ENCODE data around the gene ARHGAP23. TPM values are rescaled to one million over a fixed set of nuclear protein-coding genes. Genes with fewer than 3 reads are reported as not detected.

Gene ARHGAP23
- total RNA-seq, 1 experiment from 2014 or later = 129 TPM

DNA sequence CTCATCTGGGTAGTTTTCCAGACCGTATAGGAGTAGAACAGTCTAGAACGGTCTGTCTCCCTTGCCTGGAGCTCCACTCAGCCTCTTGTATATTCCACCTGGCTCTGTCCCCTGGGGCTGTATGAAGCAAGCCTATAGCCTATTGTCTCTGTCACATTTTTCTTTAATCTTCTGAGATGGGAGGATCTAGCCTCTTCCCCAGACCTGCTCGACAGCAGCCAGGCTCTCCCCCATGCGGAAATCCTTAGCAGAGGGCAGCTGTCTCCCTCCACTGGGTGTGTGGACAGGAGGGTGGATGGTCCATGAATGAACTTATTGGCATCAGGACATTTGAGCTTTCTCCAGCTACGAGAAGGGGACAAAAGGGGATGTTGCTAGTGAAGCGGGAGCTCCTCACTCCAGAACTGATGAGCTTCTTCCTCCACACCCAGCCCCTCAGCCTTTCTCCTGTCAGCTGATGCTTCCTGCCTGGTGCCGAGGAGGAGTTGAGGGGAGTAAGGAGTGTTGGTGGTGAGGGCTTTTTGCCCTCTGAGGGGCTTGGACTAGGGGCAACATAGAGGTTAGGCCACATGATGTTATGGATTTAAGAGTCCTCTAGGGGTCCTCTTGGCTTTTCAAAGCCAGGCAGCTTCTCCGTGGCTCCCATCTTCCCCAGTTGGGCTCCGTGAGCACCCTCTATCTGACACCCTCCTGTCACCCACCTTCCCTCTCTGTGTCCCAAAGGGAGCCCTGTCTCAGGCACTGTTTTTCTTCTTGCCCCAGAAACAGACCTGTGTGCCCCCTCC is 28.0 kb downstream of the ARHGAP23 start:
- ChIA-PET CTCF (interaction anchor here (1.0 kb wide), 1 partner anchor 281 kb away, joined by 4 read pairs; no protein-coding TSS in a partner anchor), POLR2A (ENCODE audit: unreplicated experiment) (interaction anchor here (0.5 to 0.6 kb wide), 2 partner anchors 11 to 869 kb away, joined by 5 to 7 read pairs; no protein-coding TSS in a partner anchor)
- H3K4me3 ChIP-seq = no peak overlapping the region
- no peak for TF ChIP-seq EZH2 (IDR thresholded peaks at IDR 0.05; ENCODE audit: low read depth)
- TF ChIP-seq, protein P1, sequence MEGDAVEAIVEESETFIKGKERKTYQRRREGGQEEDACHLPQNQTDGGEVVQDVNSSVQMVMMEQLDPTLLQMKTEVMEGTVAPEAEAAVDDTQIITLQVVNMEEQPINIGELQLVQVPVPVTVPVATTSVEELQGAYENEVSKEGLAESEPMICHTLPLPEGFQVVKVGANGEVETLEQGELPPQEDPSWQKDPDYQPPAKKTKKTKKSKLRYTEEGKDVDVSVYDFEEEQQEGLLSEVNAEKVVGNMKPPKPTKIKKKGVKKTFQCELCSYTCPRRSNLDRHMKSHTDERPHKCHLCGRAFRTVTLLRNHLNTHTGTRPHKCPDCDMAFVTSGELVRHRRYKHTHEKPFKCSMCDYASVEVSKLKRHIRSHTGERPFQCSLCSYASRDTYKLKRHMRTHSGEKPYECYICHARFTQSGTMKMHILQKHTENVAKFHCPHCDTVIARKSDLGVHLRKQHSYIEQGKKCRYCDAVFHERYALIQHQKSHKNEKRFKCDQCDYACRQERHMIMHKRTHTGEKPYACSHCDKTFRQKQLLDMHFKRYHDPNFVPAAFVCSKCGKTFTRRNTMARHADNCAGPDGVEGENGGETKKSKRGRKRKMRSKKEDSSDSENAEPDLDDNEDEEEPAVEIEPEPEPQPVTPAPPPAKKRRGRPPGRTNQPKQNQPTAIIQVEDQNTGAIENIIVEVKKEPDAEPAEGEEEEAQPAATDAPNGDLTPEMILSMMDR (conservative IDR thresholded peaks at IDR 0.05) = no peak
- intact Hi-C loops (cut with micrococcal nuclease; ENCODE audit: unreplicated experiment) = no loop called here
- H3K9me2 ChIP-seq (ENCODE audit: insufficient read depth) = no peaks in the 10 kb centered on the region
- peaks cover 20% of the 10 kb centered on the region for H3F3A ChIP-seq (ENCODE audit: insufficient read depth, low read depth)
- no peaks in the 10 kb centered on the region for H3K36me3 ChIP-seq (ENCODE audit: low read depth)
- peaks cover 42% of the 10 kb centered on the region for H3K79me2 ChIP-seq (ENCODE audit: low read depth)
- peaks cover 48% of the 10 kb centered on the region for H3K4me1 ChIP-seq (replicated peaks; ENCODE audit: insufficient read depth)
- BruUV-seq (replicated peaks) = TSS peak; percentile 3
- H3K9me3 ChIP-seq (ENCODE audit: insufficient read depth, low read depth) = no peaks in the 10 kb centered on the region
- peak overlapping the region; percentile 95 for H3K4me2 ChIP-seq
- H2AFZ ChIP-seq = no peak overlapping the region
- no peak overlapping the region for H3K27ac ChIP-seq
- H3K27me3 ChIP-seq (ENCODE audit: insufficient read depth, low read depth) = no peaks in the 10 kb centered on the region
- no peak for DNase-seq
- H4K20me1 ChIP-seq (ENCODE audit: insufficient read depth) = peaks cover 28% of the 10 kb centered on the region

- no peaks in the 10 kb centered on the region for H3K27me3 ChIP-seq (ENCODE audit: insufficient read depth, low read depth)
- no peak overlapping the region for H2AFZ ChIP-seq
- peaks cover 33% of the 10 kb centered on the region for H3K4me1 ChIP-seq (replicated peaks; ENCODE audit: insufficient read depth)
- no TSS peak for BruUV-seq (replicated peaks)
- ChIA-PET CTCF (no interaction called here), POLR2A (ENCODE audit: unreplicated experiment) (no interaction called here)
- no peaks in the 10 kb centered on the region for H3K9me2 ChIP-seq (ENCODE audit: insufficient read depth)
- TF ChIP-seq, protein P1 (conservative IDR thresholded peaks at IDR 0.05) = no peak
- TF ChIP-seq EZH2 (IDR thresholded peaks at IDR 0.05; ENCODE audit: low read depth) = no peak
- H3K79me2 ChIP-seq (ENCODE audit: low read depth) = peaks cover 38% of the 10 kb centered on the region
- H3K36me3 ChIP-seq (ENCODE audit: low read depth) = no peaks in the 10 kb centered on the region
- no peaks in the 10 kb centered on the region for H3K9me3 ChIP-seq (ENCODE audit: insufficient read depth, low read depth)
- no peak for DNase-seq
- H3K27ac ChIP-seq = no peak overlapping the region
- peaks cover 15% of the 10 kb centered on the region for H3F3A ChIP-seq (ENCODE audit: insufficient read depth, low read depth)
- no peak overlapping the region for H3K4me2 ChIP-seq
- intact Hi-C loops (cut with micrococcal nuclease; ENCODE audit: unreplicated experiment) = no loop called here
- H4K20me1 ChIP-seq (ENCODE audit: insufficient read depth) = peaks cover 28% of the 10 kb centered on the region
- H3K4me3 ChIP-seq = no peak overlapping the region
Observed at GRCh38 chr17:38457577-38458371, 29.5 kb downstream of the ARHGAP23 start.

- BruUV-seq (replicated peaks) = no TSS peak
- ChIA-PET POLR2A (ENCODE audit: unreplicated experiment) (no interaction called here), CTCF (no interaction called here)
- Histone ChIP-seq H3K36me3 (ENCODE audit: low read depth) (no peaks in the 10 kb centered on the region), H4K20me1 (ENCODE audit: insufficient read depth) (peaks cover 28% of the 10 kb centered on the region), H3K27me3 (ENCODE audit: insufficient read depth, low read depth) (no peaks in the 10 kb centered on the region), H3K9me2 (ENCODE audit: insufficient read depth) (no peaks in the 10 kb centered on the region), H3K4me2 (no peak overlapping the region), H3K79me2 (ENCODE audit: low read depth) (peaks cover 33% of the 10 kb centered on the region), H3F3A (ENCODE audit: insufficient read depth, low read depth) (peaks cover 15% of the 10 kb centered on the region), H3K9me3 (ENCODE audit: insufficient read depth, low read depth) (no peaks in the 10 kb centered on the region), H3K4me3 (no peak overlapping the region), H3K27ac (no peak overlapping the region), H2AFZ (no peak overlapping the region), H3K4me1 (replicated peaks; ENCODE audit: insufficient read depth) (peaks cover 26% of the 10 kb centered on the region)
- no peak for DNase-seq
- intact Hi-C loops (cut with micrococcal nuclease; ENCODE audit: unreplicated experiment) = no loop called here
- TF ChIP-seq, protein P1 (conservative IDR thresholded peaks at IDR 0.05) = no peak
- TF ChIP-seq EZH2 (IDR thresholded peaks at IDR 0.05; ENCODE audit: low read depth) = no peak
Observed at GRCh38 chr17:38458521-38458920, 30.3 kb downstream of the ARHGAP23 start.
